Measurements from ENCODE around the gene TRIP12.

TRIP12 gene

DNA sequence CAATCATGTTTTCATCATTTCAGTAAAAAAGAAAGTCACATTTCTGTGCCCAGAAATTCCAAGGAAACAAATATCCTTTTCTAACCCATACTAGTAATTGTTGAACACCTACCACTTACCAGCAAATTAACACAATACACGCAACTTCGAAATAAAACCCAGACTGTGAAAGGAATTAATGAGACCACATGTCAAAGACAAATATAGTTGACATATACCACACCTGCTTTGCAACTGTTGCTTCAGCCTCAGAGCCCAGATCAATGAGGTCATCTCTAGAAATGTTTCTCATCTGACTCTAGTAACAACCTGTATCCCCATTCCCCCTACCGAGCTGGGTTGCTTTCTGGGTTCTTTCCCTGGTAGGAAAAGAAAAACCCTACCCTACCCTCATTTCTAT, 52.6 kb downstream of the TRIP12 start:
- ChIA-PET CTCF (interaction anchor here (0.9 to 1.7 kb wide), 2 partner anchors 10 to 17 kb away, joined by 3 read pairs; no protein-coding TSS in a partner anchor), POLR2A (no interaction called here)
- H3K4me1 ChIP-seq (ENCODE audit: control extremely low read depth in 1 of 4, control insufficient read depth in 4 of 4, insufficient read depth in 4 of 4, low read length in 3 of 4): peaks cover 0 to 5% (median 0%) of the 10 kb centered on the region in 4 experiments
- H3K27me3 ChIP-seq (replicated peaks in 2 of 5; ENCODE audit: control insufficient read depth in 4 of 5, insufficient read depth in 5 of 5, low read length in 4 of 5): no peaks in the 10 kb centered on the region
- H3K36me3 ChIP-seq (ENCODE audit: control insufficient read depth in 4 of 4, insufficient read depth in 4 of 4, low read length in 3 of 4): peaks cover 7 to 33% (median 15%) of the 10 kb centered on the region in 4 experiments
- no peak for DNase-seq
- no peak overlapping the region for H3K4me3 ChIP-seq (ENCODE audit: control insufficient read depth in 1 of 7, extremely low read depth in 1 of 7, insufficient read depth in 4 of 7, low read depth in 2 of 7, low read length in 6 of 7)
- no peaks in the 10 kb centered on the region for H3K9me3 ChIP-seq (ENCODE audit: control extremely low read depth in 1 of 5, control insufficient read depth in 4 of 5, insufficient read depth in 2 of 5, low read depth in 1 of 5, low read length in 4 of 5)
- 100% methylated on average over 2 of the region's 3 CpGs for WGBS (ENCODE audit: insufficient coverage)
- no peak overlapping the region for H3K27ac ChIP-seq (ENCODE audit: insufficient read depth in 1 of 2, low read depth in 1 of 2, low read length in 2 of 2, poor library complexity in 1 of 2, severe bottlenecking in 2 of 2)

GRCh38 chr2:229868794-229869193, 53.0 kb downstream of the TRIP12 start:
- POLR2A ChIA-PET: no interaction called here
- H3K4me3 ChIP-seq (ENCODE audit: control insufficient read depth in 1 of 7, extremely low read depth in 1 of 7, insufficient read depth in 4 of 7, low read depth in 2 of 7, low read length in 6 of 7): no peak overlapping the region
- no peaks in the 10 kb centered on the region for H3K27me3 ChIP-seq (replicated peaks in 2 of 5; ENCODE audit: control insufficient read depth in 4 of 5, insufficient read depth in 5 of 5, low read length in 4 of 5)
- no peaks in the 10 kb centered on the region for H3K9me3 ChIP-seq (ENCODE audit: control extremely low read depth in 1 of 5, control insufficient read depth in 4 of 5, insufficient read depth in 2 of 5, low read depth in 1 of 5, low read length in 4 of 5)
- 100% methylated on average over 1 of the region's 2 CpGs for WGBS (ENCODE audit: insufficient coverage)
- H3K4me1 ChIP-seq (ENCODE audit: control extremely low read depth in 1 of 4, control insufficient read depth in 4 of 4, insufficient read depth in 4 of 4, low read length in 3 of 4): peaks cover 0 to 5% (median 0%) of the 10 kb centered on the region in 4 experiments
- CTCF ChIA-PET: interaction anchor here (1.7 kb wide), 1 partner anchor 17 kb away, joined by 3 read pairs; no protein-coding TSS in a partner anchor
- no peak overlapping the region for H3K27ac ChIP-seq (ENCODE audit: insufficient read depth in 1 of 2, low read depth in 1 of 2, low read length in 2 of 2, poor library complexity in 1 of 2, severe bottlenecking in 2 of 2)
- peaks cover 7 to 33% (median 14%) of the 10 kb centered on the region in 4 experiments for H3K36me3 ChIP-seq (ENCODE audit: control insufficient read depth in 4 of 4, insufficient read depth in 4 of 4, low read length in 3 of 4)
- no peak for DNase-seq

- Histone ChIP-seq H3K27ac (ENCODE audit: insufficient read depth in 1 of 2, low read depth in 1 of 2, low read length in 2 of 2, poor library complexity in 1 of 2, severe bottlenecking in 2 of 2) (no peak overlapping the region), H3K4me1 (ENCODE audit: control extremely low read depth in 1 of 4, control insufficient read depth in 4 of 4, insufficient read depth in 4 of 4, low read length in 3 of 4) (no peaks in the 10 kb centered on the region), H3K9me3 (ENCODE audit: control extremely low read depth in 1 of 5, control insufficient read depth in 4 of 5, insufficient read depth in 2 of 5, low read depth in 1 of 5, low read length in 4 of 5) (no peaks in the 10 kb centered on the region), H3K27me3 (replicated peaks in 2 of 5; ENCODE audit: control insufficient read depth in 4 of 5, insufficient read depth in 5 of 5, low read length in 4 of 5) (no peaks in the 10 kb centered on the region), H3K4me3 (ENCODE audit: control insufficient read depth in 1 of 7, extremely low read depth in 1 of 7, insufficient read depth in 4 of 7, low read depth in 2 of 7, low read length in 6 of 7) (no peak overlapping the region), H3K36me3 (ENCODE audit: control insufficient read depth in 4 of 4, insufficient read depth in 4 of 4, low read length in 3 of 4) (peaks cover 0 to 29% (median 11%) of the 10 kb centered on the region in 4 experiments)
- WGBS (ENCODE audit: insufficient coverage): 100% methylated on average over 2 of the region's 2 CpGs
- no peak for DNase-seq
- POLR2A ChIA-PET: no interaction called here
- CTCF ChIA-PET: no interaction called here
Observed at GRCh38 chr2:229865033-229865432, 56.8 kb downstream of the TRIP12 start.

GRCh38 chr2:229861431-229861830, 60.4 kb downstream of the TRIP12 start:
- CTCF ChIA-PET: no interaction called here

DNA sequence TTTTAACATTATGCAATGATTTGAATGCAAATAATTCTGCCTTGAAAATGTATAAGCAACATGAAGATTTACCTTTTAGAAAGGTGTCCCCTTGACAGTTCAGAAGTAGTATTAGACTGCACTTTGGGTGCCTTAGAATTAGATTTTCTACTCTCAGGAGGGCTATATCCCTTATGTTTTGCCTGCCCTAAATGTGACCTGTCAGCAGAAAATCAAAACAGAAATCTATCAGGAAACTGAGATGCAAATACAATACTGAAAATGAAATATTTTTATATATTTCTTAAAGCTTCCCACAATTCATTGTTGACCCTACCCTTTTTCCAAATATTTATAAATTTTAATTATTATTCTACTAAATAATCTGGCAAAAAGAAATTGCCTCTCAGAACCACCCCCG, 61.5 kb downstream of the TRIP12 start:
- POLR2A ChIA-PET: no interaction called here
- Histone ChIP-seq H3K36me3 (ENCODE audit: control insufficient read depth in 4 of 4, insufficient read depth in 4 of 4, low read length in 3 of 4) (peaks cover 6 to 26% (median 18%) of the 10 kb centered on the region in 4 experiments), H3K4me1 (ENCODE audit: control extremely low read depth in 1 of 4, control insufficient read depth in 4 of 4, insufficient read depth in 4 of 4, low read length in 3 of 4) (peaks cover 0 to 6% (median 0%) of the 10 kb centered on the region in 4 experiments), H3K4me3 (ENCODE audit: control insufficient read depth in 1 of 7, extremely low read depth in 1 of 7, insufficient read depth in 4 of 7, low read depth in 2 of 7, low read length in 6 of 7) (no peak overlapping the region), H3K27ac (ENCODE audit: insufficient read depth in 1 of 2, low read depth in 1 of 2, low read length in 2 of 2, poor library complexity in 1 of 2, severe bottlenecking in 2 of 2) (no peak overlapping the region), H3K9me3 (ENCODE audit: control extremely low read depth in 1 of 5, control insufficient read depth in 4 of 5, insufficient read depth in 2 of 5, low read depth in 1 of 5, low read length in 4 of 5) (no peaks in the 10 kb centered on the region), H3K27me3 (replicated peaks in 2 of 5; ENCODE audit: control insufficient read depth in 4 of 5, insufficient read depth in 5 of 5, low read length in 4 of 5) (no peaks in the 10 kb centered on the region)
- DNase-seq: no peak
- CTCF ChIA-PET: no interaction called here
- WGBS (ENCODE audit: insufficient coverage): no CpG with 5 or more reads among the region's 1 CpG

More at GRCh38 chr2:229861431-229861830, 60.4 kb downstream of the TRIP12 start:
- no peak for DNase-seq
- POLR2A ChIA-PET: no interaction called here
- Histone ChIP-seq H3K9me3 (ENCODE audit: control extremely low read depth in 1 of 5, control insufficient read depth in 4 of 5, insufficient read depth in 2 of 5, low read depth in 1 of 5, low read length in 4 of 5) (no peaks in the 10 kb centered on the region), H3K36me3 (ENCODE audit: control insufficient read depth in 4 of 4, insufficient read depth in 4 of 4, low read length in 3 of 4) (peaks cover 5 to 23% (median 14%) of the 10 kb centered on the region in 4 experiments), H3K27me3 (replicated peaks in 2 of 5; ENCODE audit: control insufficient read depth in 4 of 5, insufficient read depth in 5 of 5, low read length in 4 of 5) (no peaks in the 10 kb centered on the region), H3K4me1 (ENCODE audit: control extremely low read depth in 1 of 4, control insufficient read depth in 4 of 4, insufficient read depth in 4 of 4, low read length in 3 of 4) (peaks cover 0 to 2% (median 0%) of the 10 kb centered on the region in 4 experiments), H3K4me3 (ENCODE audit: control insufficient read depth in 1 of 7, extremely low read depth in 1 of 7, insufficient read depth in 4 of 7, low read depth in 2 of 7, low read length in 6 of 7) (no peak overlapping the region), H3K27ac (ENCODE audit: insufficient read depth in 1 of 2, low read depth in 1 of 2, low read length in 2 of 2, poor library complexity in 1 of 2, severe bottlenecking in 2 of 2) (no peak overlapping the region)

- Histone ChIP-seq H3K27me3 (replicated peaks in 2 of 5; ENCODE audit: control insufficient read depth in 4 of 5, insufficient read depth in 5 of 5, low read length in 4 of 5) (no peaks in the 10 kb centered on the region), H3K4me1 (ENCODE audit: control extremely low read depth in 1 of 4, control insufficient read depth in 4 of 4, insufficient read depth in 4 of 4, low read length in 3 of 4) (peaks cover 0 to 6% (median 0%) of the 10 kb centered on the region in 4 experiments), H3K36me3 (ENCODE audit: control insufficient read depth in 4 of 4, insufficient read depth in 4 of 4, low read length in 3 of 4) (peaks cover 10 to 31% (median 23%) of the 10 kb centered on the region in 4 experiments), H3K4me3 (ENCODE audit: control insufficient read depth in 1 of 7, extremely low read depth in 1 of 7, insufficient read depth in 4 of 7, low read depth in 2 of 7, low read length in 6 of 7) (no peak overlapping the region), H3K9me3 (ENCODE audit: control extremely low read depth in 1 of 5, control insufficient read depth in 4 of 5, insufficient read depth in 2 of 5, low read depth in 1 of 5, low read length in 4 of 5) (no peaks in the 10 kb centered on the region), H3K27ac (ENCODE audit: insufficient read depth in 1 of 2, low read depth in 1 of 2, low read length in 2 of 2, poor library complexity in 1 of 2, severe bottlenecking in 2 of 2) (no peak overlapping the region)
- POLR2A ChIA-PET: no interaction called here
- WGBS (ENCODE audit: insufficient coverage): no CpG with 5 or more reads among the region's 3 CpGs
- CTCF ChIA-PET: no interaction called here
- no peak for DNase-seq
Observed at GRCh38 chr2:229858351-229858750, 63.5 kb downstream of the TRIP12 start.

- Histone ChIP-seq H3K27ac (ENCODE audit: insufficient read depth in 1 of 2, low read depth in 1 of 2, low read length in 2 of 2, poor library complexity in 1 of 2, severe bottlenecking in 2 of 2) (no peak overlapping the region), H3K4me3 (ENCODE audit: control insufficient read depth in 1 of 7, extremely low read depth in 1 of 7, insufficient read depth in 4 of 7, low read depth in 2 of 7, low read length in 6 of 7) (no peak overlapping the region), H3K27me3 (replicated peaks in 2 of 5; ENCODE audit: control insufficient read depth in 4 of 5, insufficient read depth in 5 of 5, low read length in 4 of 5) (no peaks in the 10 kb centered on the region), H3K36me3 (ENCODE audit: control insufficient read depth in 4 of 4, insufficient read depth in 4 of 4, low read length in 3 of 4) (peaks cover 10 to 31% (median 22%) of the 10 kb centered on the region in 4 experiments), H3K4me1 (ENCODE audit: control extremely low read depth in 1 of 4, control insufficient read depth in 4 of 4, insufficient read depth in 4 of 4, low read length in 3 of 4) (peaks cover 0 to 6% (median 1%) of the 10 kb centered on the region in 4 experiments), H3K9me3 (ENCODE audit: control extremely low read depth in 1 of 5, control insufficient read depth in 4 of 5, insufficient read depth in 2 of 5, low read depth in 1 of 5, low read length in 4 of 5) (no peaks in the 10 kb centered on the region)
- no CpG with 5 or more reads among the region's 1 CpG for WGBS (ENCODE audit: insufficient coverage)
- POLR2A ChIA-PET: no interaction called here
- CTCF ChIA-PET: interaction anchor here (1.5 kb wide), 1 partner anchor 16 kb away, joined by 5 read pairs; no protein-coding TSS in a partner anchor
- no peak for DNase-seq
Observed at GRCh38 chr2:229857634-229858033, 64.2 kb downstream of the TRIP12 start.

Data from common myeloid progenitor, CD34-positive (primary cell).